SK-N-SH (cell line): ENCODE results near the gene F2RL2. TPM values are rescaled to one million over a fixed set of nuclear protein-coding genes. Genes with fewer than 3 reads are reported as not detected.

Source experiments
- CTCF ChIA-PET: fragments of 300-600, 350-600 bp; formaldehyde crosslinking; extraction: SDS; loops from one replicate; lab custom pipeline; 2021; lab: Yijun Ruan, JAX
- POLR2A ChIA-PET: fragments of 350-600 bp; sonication (Branson Sonifier 250); formaldehyde crosslinking; extraction: SDS; loops from one replicate; lab custom pipeline; 2020; ENCODE audit warnings: antibody characterized with exemption, inconsistent platforms; lab: Yijun Ruan, JAX
- DNase-seq: peaks from one replicate; pipeline ENCODE4 v3.0.0; 2012
- H2AFZ ChIP-seq: fragments of 200-600 bp; sonication (generic); 2 replicates; pipeline ENCODE4 v1.8.1; 2016; ENCODE audit warnings: antibody characterized with exemption, mild to moderate bottlenecking, low read depth
- H3F3A ChIP-seq: fragments of 200-600 bp; sonication (generic); replicated peaks from 2 replicates; pipeline ENCODE3; 2016; ENCODE audit warnings: antibody characterized with exemption, mild to moderate bottlenecking; ENCODE audit not compliant: insufficient read depth
- H3K27ac ChIP-seq, 2 experiments: fragments of 200-500 bp in 1 of 2; fragments of 200-600 bp in 1 of 2; sonication (Bioruptor generic) in 1 of 2; sonication (generic), shearing (Covaris generic) in 1 of 2; 2 replicates each; pipeline versions ENCODE4 v1.5.1 to v1.6.1; 2014 to 2016; ENCODE audit warnings: low read depth in 2 of 2, inconsistent platforms in 1 of 2, low read length in 1 of 2, mild to moderate bottlenecking in 1 of 2, mixed read lengths in 1 of 2
- H3K27me3 ChIP-seq: fragments of 200-600 bp; sonication (generic), shearing (Covaris generic); 2 replicates; pipeline ENCODE4 v1.6.1; 2016; ENCODE audit warnings: mixed run types; ENCODE audit not compliant: insufficient read depth
- H3K36me3 ChIP-seq, 2 experiments: fragments of 200-500 bp in 1 of 2; fragments of 200-600 bp in 1 of 2; sonication (Bioruptor generic) in 1 of 2; sonication (generic) in 1 of 2; replicated peaks in 1 of 2; 2 replicates each; pipeline versions ENCODE3 to v1.5.1; 2014 to 2016; ENCODE audit warnings: low read length in 1 of 2, mild to moderate bottlenecking in 1 of 2; ENCODE audit not compliant: insufficient read depth in 2 of 2, control insufficient read depth in 1 of 2
- H3K4me1 ChIP-seq, 2 experiments: fragments of 200-500 bp in 1 of 2; fragments of 200-600 bp in 1 of 2; sonication (Bioruptor generic) in 1 of 2; sonication (generic), shearing (Covaris generic) in 1 of 2; 2 replicates each; pipeline versions ENCODE4 v1.5.1 to v1.6.1; 2014 to 2016; ENCODE audit warnings: low read depth in 1 of 2, low read length in 1 of 2, mixed run types in 1 of 2; ENCODE audit not compliant: insufficient read depth in 2 of 2, control insufficient read depth in 1 of 2
- H3K4me2 ChIP-seq: fragments of 200-600 bp; sonication (generic), shearing (Covaris generic); 2 replicates; pipeline ENCODE4 v1.6.1; 2017; ENCODE audit warnings: mixed run types
- H3K4me3 ChIP-seq, 2 experiments: fragments of 200-500 bp in 1 of 2; fragments of 200-600 bp in 1 of 2; sonication (Bioruptor generic) in 1 of 2; sonication (generic), shearing (Covaris generic) in 1 of 2; 2 replicates each; pipeline versions ENCODE4 v1.5.1 to v1.8.1; 2014 to 2016; ENCODE audit warnings: low read depth in 2 of 2, inconsistent platforms in 1 of 2, low read length in 1 of 2, mild to moderate bottlenecking in 1 of 2, mixed read lengths in 1 of 2, moderate library complexity in 1 of 2
- H3K79me2 ChIP-seq: fragments of 200-600 bp; sonication (generic); 2 replicates; pipeline ENCODE4 v1.8.1; 2017; ENCODE audit warnings: mild to moderate bottlenecking; ENCODE audit not compliant: insufficient read depth
- H3K9ac ChIP-seq: fragments of 200-600 bp; sonication (generic); 2 replicates; pipeline ENCODE4 v1.6.1; 2017; ENCODE audit warnings: mixed run types
- H3K9me2 ChIP-seq: fragments of 200-600 bp; sonication (generic); 2 replicates; pipeline ENCODE4 v1.6.1; 2017; ENCODE audit warnings: mixed run types
- H3K9me3 ChIP-seq: fragments of 200-600 bp; sonication (generic); 2 replicates; pipeline ENCODE4 v1.6.1; 2017; ENCODE audit warnings: mixed run types, mild to moderate bottlenecking, moderate library complexity
- H4K20me1 ChIP-seq: fragments of 200-600 bp; sonication (generic); 2 replicates; pipeline ENCODE4 v1.6.1; 2017; ENCODE audit warnings: mild to moderate bottlenecking, mixed run types; ENCODE audit not compliant: insufficient read depth
- CHD2 ChIP-seq: fragments of 150-350 bp; IDR thresholded peaks from 2 replicates; pipeline ENCODE4 v1.6.1; 2018; ENCODE audit warnings: low read length; ENCODE audit not compliant: partially characterized antibody
- EP300 ChIP-seq, 2 experiments: IDR thresholded peaks; 2 replicates each; pipeline versions ENCODE4 v1.4.0 to v1.6.1; 2012; ENCODE audit warnings: borderline replicate concordance in 1 of 2, low read depth in 1 of 2, low read length in 1 of 2
- FOSL2 ChIP-seq: IDR thresholded peaks from 2 replicates; pipeline ENCODE4 v1.4.0; 2012; ENCODE audit warnings: low read depth, mild to moderate bottlenecking, moderate library complexity, borderline replicate concordance
- FOXJ3 ChIP-seq: sonication (generic); formaldehyde crosslinking; IDR thresholded peaks from 2 replicates; pipeline ENCODE4 v1.5.1; 2020; ENCODE audit warnings: mild to moderate bottlenecking, missing genetic modification reagents
- GATA2 ChIP-seq: sonication (generic); formaldehyde crosslinking; IDR thresholded peaks from 2 replicates; pipeline ENCODE4 v1.5.0; 2020; ENCODE audit warnings: mild to moderate bottlenecking, missing genetic modification reagents
- NRF1 ChIP-seq: IDR thresholded peaks from 2 replicates; pipeline ENCODE4 v1.6.1; 2012; ENCODE audit warnings: low read depth, mild to moderate bottlenecking, low read length
- POLR2AphosphoS5 ChIP-seq: IDR thresholded peaks from 2 replicates; pipeline ENCODE4 v1.6.1; 2012; ENCODE audit warnings: low read depth, low read length
- RCOR1 ChIP-seq: fragments of 150-350 bp; IDR thresholded peaks from 2 replicates; pipeline ENCODE4 v1.6.1; 2017; ENCODE audit warnings: antibody characterized with exemption, low read length
- RFX5 ChIP-seq: IDR thresholded peaks from 2 replicates; pipeline ENCODE4 v1.6.1; 2012; ENCODE audit warnings: mild to moderate bottlenecking, improper control_type of control experiment, low read length
- SIN3A ChIP-seq: IDR thresholded peaks from 2 replicates; pipeline ENCODE4 v1.6.1; 2012; ENCODE audit warnings: low read depth, mild to moderate bottlenecking, low read length, moderate library complexity, borderline replicate concordance
- TCF12 ChIP-seq: IDR thresholded peaks from 2 replicates; pipeline ENCODE4 v1.4.0; 2012
- TEAD4 ChIP-seq: IDR thresholded peaks from 2 replicates; pipeline ENCODE4 v1.4.0; 2012; ENCODE audit warnings: mild to moderate bottlenecking, borderline replicate concordance; ENCODE audit not compliant: insufficient read depth
- WGBS: methylation state at CpG from one replicate; pipeline ENCODE4 v1.1.6; 2017; ENCODE audit warnings: low lambda C conversion rate; 5-methylcytosine and 5-hydroxymethylcytosine counted together
- polyA plus RNA-seq, 3 experiments: library from polyadenylated mRNA; depleted of rRNA; stranded (reverse); fragments of >200 nt; gene quantifications; 2 replicates each; pipeline ENCODE4 v1.2.3, GENCODE V29; 2012
- TF ChIP-seq, protein P1 (sequence below): IDR thresholded peaks from 2 replicates; pipeline ENCODE4 v1.4.0; 2012; ENCODE audit warnings: low read depth, borderline replicate concordance
- TF ChIP-seq, protein P2 (sequence below): fragments of 150-350 bp; IDR thresholded peaks from 2 replicates; pipeline ENCODE4 v1.6.1; 2016; ENCODE audit warnings: mild to moderate bottlenecking, low read depth, low read length
- TF ChIP-seq, protein P3 (sequence below): IDR thresholded peaks from 2 replicates; pipeline ENCODE4; 2012
- TF ChIP-seq, protein P4 (sequence below): fragments of 200-600 bp; sonication (generic); IDR thresholded peaks from 2 replicates; pipeline ENCODE4 v1.6.1; 2017; ENCODE audit warnings: antibody characterized with exemption, mild to moderate bottlenecking, moderate library complexity
- TF ChIP-seq, protein P5 (sequence below): IDR thresholded peaks from 2 replicates; pipeline ENCODE4 v1.4.0; 2012; ENCODE audit warnings: low read depth
- TF ChIP-seq, protein P6 (sequence below): IDR thresholded peaks from 2 replicates; pipeline ENCODE4 v1.6.1; 2012; ENCODE audit warnings: mild to moderate bottlenecking, low read depth, low read length, moderate library complexity
- TF ChIP-seq, protein P7 (sequence below): IDR thresholded peaks from 2 replicates; pipeline ENCODE4 v1.4.0; 2012; ENCODE audit warnings: low read depth, borderline replicate concordance

F2RL2 gene, protein sequence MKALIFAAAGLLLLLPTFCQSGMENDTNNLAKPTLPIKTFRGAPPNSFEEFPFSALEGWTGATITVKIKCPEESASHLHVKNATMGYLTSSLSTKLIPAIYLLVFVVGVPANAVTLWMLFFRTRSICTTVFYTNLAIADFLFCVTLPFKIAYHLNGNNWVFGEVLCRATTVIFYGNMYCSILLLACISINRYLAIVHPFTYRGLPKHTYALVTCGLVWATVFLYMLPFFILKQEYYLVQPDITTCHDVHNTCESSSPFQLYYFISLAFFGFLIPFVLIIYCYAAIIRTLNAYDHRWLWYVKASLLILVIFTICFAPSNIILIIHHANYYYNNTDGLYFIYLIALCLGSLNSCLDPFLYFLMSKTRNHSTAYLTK
- 29.4 and 51.0 TPM in 2 replicates for polyA plus RNA-seq (2012; rRNA removed)
- polyA plus RNA-seq (2012; cell fraction: cytosol; rRNA removed), result 28.0 and 30.2 TPM in 2 replicates
- 15.4 and 29.4 TPM in 2 replicates for polyA plus RNA-seq (2012; cell fraction: nucleus; rRNA removed)

DNA sequence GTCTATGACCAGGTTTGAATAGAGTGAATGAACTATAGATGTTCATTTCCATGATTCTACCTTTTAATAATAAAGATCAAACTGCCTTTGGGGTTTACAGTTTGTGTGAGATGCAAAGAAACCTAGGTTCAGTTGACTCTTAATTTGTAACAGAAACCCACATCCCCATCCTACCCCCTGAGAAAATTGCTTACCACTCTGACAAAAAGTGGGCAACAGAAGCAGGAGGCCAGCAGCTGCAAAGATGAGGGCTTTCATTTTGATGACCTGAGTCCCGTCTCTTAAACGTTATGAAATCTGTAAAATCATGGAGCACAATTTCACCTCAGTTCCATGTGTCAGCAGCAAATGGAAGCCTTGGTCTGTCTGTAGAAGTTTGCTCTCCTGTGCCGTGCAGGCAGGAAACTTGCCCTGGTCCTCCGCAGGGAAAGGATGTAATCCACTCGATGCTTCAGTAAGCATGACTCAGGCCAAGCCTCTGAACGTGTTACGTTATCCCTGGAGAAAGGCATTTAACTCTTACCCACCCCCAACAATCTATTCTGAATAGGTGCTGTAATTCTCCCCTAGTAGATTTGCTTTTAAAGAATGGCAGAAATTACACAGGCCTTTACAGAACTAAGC is at the start of gene F2RL2:
Gene F2RL2, minus strand, starts transcription at position 431 of the 624 bp plus-strand sequence. Its CDS starts 173 bp downstream, at position 258.
- H3K4me2 ChIP-seq, result peak within 1 kb of the TSS; percentile 75
- no peaks in the 10 kb centered on the region for H3K9me2 ChIP-seq
- ChIA-PET CTCF (no interaction called here), POLR2A (no interaction called here)
- DNase-seq, result no peak
- peaks cover 40% of the 10 kb centered on the region for H3K79me2 ChIP-seq
- H4K20me1 ChIP-seq, result no peaks in the 10 kb centered on the region
- H2AFZ ChIP-seq, result peak within 1 kb of the TSS; percentile 44
- 9% methylated on average over 6 of the region's 7 CpGs for WGBS
- no peaks in the 10 kb centered on the region for H3K27me3 ChIP-seq
- H3K4me1 ChIP-seq, result peaks cover 8 to 21% of the 10 kb centered on the region in 2 experiments; a peak in 3 of 4 replicates
- peak within 1 kb of the TSS; percentile 75 for H3K9ac ChIP-seq
- no peaks in the 10 kb centered on the region for H3K9me3 ChIP-seq
- H3K4me3 ChIP-seq, result peak within 1 kb of the TSS; percentile 50 to 63; a peak in 3 of 4 replicates
- H3F3A ChIP-seq, result peaks cover 7% of the 10 kb centered on the region
- H3K36me3 ChIP-seq, result peaks cover 2 to 4% of the 10 kb centered on the region in 2 experiments
- H3K27ac ChIP-seq, result peak within 1 kb of the TSS; percentile 51 to 61
- TF ChIP-seq, protein P1, sequence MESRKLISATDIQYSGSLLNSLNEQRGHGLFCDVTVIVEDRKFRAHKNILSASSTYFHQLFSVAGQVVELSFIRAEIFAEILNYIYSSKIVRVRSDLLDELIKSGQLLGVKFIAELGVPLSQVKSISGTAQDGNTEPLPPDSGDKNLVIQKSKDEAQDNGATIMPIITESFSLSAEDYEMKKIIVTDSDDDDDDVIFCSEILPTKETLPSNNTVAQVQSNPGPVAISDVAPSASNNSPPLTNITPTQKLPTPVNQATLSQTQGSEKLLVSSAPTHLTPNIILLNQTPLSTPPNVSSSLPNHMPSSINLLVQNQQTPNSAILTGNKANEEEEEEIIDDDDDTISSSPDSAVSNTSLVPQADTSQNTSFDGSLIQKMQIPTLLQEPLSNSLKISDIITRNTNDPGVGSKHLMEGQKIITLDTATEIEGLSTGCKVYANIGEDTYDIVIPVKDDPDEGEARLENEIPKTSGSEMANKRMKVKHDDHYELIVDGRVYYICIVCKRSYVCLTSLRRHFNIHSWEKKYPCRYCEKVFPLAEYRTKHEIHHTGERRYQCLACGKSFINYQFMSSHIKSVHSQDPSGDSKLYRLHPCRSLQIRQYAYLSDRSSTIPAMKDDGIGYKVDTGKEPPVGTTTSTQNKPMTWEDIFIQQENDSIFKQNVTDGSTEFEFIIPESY, result no peak
- TF ChIP-seq RCOR1, result no peak
- TF ChIP-seq TCF12, result peak; percentile 31; the same call in 1 of the 2 replicates
- TF ChIP-seq FOXJ3 (CRISPR knock-in tag), result no peak
- TF ChIP-seq, protein P2, sequence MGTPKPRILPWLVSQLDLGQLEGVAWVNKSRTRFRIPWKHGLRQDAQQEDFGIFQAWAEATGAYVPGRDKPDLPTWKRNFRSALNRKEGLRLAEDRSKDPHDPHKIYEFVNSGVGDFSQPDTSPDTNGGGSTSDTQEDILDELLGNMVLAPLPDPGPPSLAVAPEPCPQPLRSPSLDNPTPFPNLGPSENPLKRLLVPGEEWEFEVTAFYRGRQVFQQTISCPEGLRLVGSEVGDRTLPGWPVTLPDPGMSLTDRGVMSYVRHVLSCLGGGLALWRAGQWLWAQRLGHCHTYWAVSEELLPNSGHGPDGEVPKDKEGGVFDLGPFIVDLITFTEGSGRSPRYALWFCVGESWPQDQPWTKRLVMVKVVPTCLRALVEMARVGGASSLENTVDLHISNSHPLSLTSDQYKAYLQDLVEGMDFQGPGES, result no peak
- no peak for TF ChIP-seq EP300 (IDR thresholded peaks at IDR 0.05; ENCODE audit: borderline replicate concordance in 1 of 2, low read depth in 1 of 2, low read length in 1 of 2)
- TF ChIP-seq, protein P3, sequence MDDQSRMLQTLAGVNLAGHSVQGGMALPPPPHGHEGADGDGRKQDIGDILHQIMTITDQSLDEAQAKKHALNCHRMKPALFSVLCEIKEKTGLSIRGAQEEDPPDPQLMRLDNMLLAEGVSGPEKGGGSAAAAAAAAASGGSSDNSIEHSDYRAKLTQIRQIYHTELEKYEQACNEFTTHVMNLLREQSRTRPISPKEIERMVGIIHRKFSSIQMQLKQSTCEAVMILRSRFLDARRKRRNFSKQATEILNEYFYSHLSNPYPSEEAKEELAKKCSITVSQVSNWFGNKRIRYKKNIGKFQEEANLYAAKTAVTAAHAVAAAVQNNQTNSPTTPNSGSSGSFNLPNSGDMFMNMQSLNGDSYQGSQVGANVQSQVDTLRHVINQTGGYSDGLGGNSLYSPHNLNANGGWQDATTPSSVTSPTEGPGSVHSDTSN, result no peak
- TF ChIP-seq POLR2AphosphoS5, result peak; percentile 79
- TF ChIP-seq, protein P4, sequence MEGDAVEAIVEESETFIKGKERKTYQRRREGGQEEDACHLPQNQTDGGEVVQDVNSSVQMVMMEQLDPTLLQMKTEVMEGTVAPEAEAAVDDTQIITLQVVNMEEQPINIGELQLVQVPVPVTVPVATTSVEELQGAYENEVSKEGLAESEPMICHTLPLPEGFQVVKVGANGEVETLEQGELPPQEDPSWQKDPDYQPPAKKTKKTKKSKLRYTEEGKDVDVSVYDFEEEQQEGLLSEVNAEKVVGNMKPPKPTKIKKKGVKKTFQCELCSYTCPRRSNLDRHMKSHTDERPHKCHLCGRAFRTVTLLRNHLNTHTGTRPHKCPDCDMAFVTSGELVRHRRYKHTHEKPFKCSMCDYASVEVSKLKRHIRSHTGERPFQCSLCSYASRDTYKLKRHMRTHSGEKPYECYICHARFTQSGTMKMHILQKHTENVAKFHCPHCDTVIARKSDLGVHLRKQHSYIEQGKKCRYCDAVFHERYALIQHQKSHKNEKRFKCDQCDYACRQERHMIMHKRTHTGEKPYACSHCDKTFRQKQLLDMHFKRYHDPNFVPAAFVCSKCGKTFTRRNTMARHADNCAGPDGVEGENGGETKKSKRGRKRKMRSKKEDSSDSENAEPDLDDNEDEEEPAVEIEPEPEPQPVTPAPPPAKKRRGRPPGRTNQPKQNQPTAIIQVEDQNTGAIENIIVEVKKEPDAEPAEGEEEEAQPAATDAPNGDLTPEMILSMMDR, result no peak
- TF ChIP-seq GATA2 (CRISPR knock-in tag), result no peak
- 0 out of 2 replicates have a peak, but pooled peaks have one; percentile 23 for TF ChIP-seq SIN3A
- TF ChIP-seq, protein P5, sequence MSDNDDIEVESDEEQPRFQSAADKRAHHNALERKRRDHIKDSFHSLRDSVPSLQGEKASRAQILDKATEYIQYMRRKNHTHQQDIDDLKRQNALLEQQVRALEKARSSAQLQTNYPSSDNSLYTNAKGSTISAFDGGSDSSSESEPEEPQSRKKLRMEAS, result peak; percentile 83
- no peak for TF ChIP-seq TEAD4
- TF ChIP-seq NRF1, result no peak
- no peak for TF ChIP-seq RFX5
- peak; percentile 54; the same call in 1 of the 2 replicates for TF ChIP-seq FOSL2
- TF ChIP-seq, protein P6, sequence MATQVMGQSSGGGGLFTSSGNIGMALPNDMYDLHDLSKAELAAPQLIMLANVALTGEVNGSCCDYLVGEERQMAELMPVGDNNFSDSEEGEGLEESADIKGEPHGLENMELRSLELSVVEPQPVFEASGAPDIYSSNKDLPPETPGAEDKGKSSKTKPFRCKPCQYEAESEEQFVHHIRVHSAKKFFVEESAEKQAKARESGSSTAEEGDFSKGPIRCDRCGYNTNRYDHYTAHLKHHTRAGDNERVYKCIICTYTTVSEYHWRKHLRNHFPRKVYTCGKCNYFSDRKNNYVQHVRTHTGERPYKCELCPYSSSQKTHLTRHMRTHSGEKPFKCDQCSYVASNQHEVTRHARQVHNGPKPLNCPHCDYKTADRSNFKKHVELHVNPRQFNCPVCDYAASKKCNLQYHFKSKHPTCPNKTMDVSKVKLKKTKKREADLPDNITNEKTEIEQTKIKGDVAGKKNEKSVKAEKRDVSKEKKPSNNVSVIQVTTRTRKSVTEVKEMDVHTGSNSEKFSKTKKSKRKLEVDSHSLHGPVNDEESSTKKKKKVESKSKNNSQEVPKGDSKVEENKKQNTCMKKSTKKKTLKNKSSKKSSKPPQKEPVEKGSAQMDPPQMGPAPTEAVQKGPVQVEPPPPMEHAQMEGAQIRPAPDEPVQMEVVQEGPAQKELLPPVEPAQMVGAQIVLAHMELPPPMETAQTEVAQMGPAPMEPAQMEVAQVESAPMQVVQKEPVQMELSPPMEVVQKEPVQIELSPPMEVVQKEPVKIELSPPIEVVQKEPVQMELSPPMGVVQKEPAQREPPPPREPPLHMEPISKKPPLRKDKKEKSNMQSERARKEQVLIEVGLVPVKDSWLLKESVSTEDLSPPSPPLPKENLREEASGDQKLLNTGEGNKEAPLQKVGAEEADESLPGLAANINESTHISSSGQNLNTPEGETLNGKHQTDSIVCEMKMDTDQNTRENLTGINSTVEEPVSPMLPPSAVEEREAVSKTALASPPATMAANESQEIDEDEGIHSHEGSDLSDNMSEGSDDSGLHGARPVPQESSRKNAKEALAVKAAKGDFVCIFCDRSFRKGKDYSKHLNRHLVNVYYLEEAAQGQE, result no peak
- no peak for TF ChIP-seq CHD2
- TF ChIP-seq, protein P7, sequence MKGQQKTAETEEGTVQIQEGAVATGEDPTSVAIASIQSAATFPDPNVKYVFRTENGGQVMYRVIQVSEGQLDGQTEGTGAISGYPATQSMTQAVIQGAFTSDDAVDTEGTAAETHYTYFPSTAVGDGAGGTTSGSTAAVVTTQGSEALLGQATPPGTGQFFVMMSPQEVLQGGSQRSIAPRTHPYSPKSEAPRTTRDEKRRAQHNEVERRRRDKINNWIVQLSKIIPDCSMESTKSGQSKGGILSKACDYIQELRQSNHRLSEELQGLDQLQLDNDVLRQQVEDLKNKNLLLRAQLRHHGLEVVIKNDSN, result no peak
